Bone marrow (tissue), 2 donors: ENCODE results near the gene MBD5.
"Not testable (repeated sequence)": the region's sequence is repeated elsewhere in the genome, so short reads cannot be mapped to it uniquely, and the experiment has no call there.

Experiments
- DNase-seq, 2 donors: peaks; one replicate each; lab custom pipeline; 2025; lab: John Stamatoyannopoulos, UW

MBD5 gene

DNA sequence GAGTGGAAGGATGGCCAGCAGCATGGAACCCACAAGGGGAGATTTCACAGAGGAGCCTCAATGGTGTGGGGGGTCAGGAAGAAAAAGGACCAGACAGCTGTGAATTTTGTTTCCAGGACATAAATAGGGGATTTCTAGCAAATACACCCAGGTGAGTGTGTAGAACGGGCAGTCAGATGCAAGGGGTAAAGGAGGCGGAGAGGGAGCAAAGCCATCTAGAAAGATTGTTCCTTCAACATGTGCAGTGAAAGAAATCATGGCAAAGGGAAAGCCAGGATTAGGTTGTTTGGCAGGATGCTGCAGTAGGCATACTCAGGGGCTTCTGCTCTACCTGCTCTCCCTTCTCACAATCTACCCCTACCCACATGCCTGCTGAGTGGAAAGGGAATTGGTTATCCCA, 504.2 kb downstream of the MBD5 start:
- DNase-seq = no peak

DNA sequence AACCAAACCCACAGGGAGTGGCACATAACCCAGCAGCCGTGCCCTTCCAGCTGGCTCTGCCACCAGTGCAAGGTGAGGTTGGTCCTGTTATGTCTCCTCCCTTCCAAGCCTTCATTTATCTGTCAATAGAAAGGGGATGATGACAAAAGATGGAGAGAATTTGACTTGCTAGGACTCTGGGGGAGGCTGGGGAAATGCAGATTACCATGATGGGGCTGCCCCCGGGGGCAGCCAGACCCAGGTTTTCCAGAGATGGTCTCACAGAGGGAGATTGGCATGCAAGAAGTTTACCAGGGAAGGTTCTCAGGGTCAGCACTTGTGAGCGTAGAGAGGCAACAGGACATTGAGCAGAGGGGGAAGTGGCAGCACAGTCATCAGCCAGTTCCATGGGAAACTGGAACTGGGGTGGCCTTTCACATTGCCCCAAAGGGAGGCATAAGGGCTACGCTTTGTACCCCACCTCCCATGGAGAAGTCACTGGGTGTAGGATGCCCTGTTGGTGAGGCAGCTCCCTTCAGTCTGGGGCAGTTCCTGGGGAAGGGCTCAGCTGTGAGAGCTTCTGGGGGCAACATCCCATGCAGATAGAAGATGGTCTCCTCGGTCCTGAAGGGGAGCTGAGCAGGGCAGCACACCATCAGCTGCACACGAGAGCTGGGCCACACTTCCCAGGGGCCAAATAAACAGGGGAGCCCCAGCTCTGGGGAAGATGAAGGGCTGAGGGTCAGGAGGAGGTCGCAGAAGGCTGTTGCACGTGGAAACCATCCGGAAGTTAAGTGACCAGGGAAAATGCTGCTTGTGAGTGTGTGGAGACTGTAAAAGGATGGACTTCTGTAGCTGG, 505.8 kb downstream of the MBD5 start:
- no peak for DNase-seq

DNA sequence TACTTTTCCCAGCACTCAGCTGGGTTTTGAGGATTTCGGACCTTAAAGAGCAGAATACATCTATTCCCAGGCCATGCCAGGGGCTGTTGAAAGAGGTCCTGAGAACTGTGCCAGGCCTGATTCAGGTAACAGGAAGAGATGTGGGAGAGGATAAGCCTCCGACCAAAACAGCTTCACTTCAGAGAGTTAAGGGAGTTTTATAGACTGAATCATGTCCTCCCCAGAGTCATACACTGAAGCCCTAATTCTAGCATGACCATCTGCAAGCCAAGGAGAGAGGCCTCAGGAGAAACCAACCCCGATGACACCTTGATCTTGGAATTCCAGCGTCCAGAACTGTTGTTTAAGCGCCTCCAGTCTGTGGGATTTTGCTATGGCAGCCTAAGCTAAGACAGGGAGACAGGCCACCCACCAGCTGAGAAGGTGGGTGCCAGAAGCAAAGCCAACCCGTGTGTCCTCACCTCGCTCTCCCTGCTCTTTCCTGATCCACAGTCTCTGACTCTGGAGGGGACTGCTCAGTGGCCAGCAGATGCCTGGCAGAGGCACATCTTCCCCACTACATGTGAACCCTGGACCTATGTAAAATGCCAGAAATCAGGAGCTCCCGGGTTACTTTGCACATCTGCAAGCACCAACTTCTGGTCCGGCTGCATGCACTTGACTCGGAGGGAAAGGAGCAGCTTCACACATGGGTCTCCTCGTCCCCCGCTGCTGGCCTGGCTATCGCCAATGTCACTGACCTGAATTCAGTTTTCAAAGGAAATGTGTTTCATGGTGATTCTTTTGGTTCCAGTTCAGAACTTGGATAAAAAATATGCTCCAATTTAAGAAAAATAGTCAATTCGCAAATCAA, 506.8 kb downstream of the MBD5 start:
- DNase-seq = no peak

DNA sequence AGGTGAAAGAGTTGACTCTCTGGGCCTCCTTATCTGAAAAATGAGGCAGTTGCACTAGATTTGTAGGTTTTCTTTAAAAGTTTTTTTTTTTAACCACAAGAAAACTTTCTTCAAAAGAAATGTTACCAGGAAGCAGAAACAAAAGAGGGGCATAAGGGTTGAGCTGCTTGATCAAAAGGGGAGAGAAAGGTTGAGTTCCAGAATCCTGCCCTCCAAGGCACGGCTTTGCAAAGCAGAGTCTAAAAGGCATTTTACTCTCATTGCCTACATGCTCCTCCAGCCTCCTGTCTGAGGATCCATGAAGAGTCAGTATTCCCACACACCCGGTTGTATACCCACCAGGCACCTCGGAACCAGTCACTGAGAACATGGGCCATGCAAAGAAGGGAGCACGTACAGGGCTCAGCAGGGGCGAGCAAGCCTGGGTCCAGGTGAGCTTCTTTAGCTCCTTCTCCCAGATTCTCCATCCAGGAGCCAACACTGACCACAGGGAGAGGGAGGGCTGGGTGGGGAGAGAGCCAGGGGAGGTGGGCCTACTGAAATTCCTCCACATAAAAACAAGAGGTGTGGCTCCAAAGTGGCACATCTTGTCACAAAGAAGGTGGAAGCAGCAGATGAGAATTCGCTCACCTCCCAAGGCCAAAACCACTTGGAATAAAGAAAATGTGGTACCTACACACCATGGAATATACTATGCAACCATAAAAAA, 507.6 kb downstream of the MBD5 start:
- DNase-seq = no peak

DNA sequence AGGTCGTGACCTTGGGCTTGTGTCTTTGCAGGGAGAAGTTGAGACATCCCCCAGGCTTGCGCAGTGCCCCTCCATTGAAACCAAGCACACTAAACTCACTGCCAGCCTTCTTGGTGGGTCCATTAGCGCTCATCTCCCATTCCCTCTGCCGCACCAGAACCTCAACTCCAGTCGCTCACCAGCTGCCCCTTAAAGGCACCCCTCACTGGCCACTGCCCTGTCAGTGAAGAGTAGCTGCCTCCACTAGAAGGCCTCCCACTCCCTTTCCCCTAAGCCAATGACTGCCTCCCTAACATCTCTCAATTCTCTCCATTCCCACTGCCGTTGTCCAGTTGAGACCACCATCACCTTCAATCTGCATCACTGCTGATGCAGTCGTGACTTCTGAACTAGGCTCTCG, 508.9 kb downstream of the MBD5 start:
- DNase-seq = no peak

DNA sequence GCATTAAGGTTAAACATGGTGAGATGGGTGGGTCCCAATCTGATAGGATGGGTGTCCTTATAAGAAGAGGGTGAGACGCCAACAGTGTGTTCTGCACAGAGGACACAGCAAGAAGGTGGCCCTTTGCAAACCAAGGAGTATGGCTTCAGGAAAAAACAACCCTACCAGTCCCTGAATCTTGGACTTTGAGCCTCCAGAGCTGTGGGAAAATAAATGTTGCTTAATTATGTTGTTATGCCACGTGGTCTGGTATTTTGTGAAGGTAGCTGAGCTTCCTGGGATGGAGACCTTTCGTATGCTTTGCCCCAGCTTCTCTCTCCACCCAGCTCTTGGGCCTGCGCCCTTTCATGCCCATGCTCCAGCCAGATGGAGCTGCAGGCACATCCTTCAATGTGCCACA, 509.5 kb downstream of the MBD5 start:
- DNase-seq = no peak

DNA sequence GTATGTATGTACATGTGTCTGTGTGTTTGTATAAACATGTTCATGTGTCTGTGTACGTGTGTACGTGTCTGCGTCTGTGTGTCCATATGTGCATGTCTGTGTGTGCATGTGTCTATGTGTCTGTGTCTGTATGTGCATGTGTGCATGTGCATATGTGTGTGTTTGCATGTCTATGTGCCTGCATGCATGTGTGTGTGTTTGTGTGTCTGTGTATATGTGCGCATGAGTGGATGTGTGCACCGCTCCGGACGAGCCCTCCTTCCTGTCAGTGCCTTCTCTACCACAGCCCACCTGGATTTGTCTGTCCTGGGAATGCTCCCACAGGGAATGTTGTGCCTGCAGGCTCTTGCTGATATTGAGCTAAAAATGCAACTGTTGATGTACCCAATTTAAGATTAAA, 510.3 kb downstream of the MBD5 start:
- DNase-seq = no peak

DNA sequence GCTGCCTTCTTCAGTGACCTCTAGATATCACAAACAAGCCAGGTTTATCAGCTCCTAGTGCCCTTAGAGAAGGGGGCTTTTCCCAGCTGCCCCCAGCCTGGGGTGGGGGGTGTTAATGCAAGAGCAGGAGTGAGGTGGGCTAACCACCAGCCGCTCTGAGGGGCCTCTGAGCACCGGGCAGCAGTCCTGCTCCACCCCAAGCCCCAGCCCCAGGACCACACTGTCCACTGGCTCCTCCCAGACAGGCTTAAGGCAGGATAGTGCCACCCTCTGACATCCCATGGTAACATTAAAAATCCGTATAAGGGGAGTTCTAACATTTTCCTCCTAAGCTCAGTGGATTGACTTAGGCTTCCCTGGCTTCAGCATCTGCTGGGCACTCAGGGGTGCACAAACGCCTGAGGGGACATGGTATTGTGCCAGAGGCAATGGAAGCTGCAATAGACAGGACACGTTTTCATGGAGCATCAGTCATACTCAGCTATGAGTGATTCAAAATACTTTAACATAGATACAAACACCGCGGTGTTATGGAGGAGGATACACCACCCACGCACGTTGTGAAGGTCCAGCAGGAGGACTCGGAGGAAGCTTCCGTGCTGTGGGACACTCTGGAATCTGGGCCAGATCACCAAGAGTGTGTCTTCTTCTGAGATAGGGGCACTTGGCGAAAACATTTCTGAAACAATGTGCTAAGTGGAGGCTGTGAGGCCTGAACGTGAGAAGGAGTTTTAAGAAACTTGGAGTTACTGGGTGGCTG, 511.0 kb downstream of the MBD5 start:
- no peak for DNase-seq

DNA sequence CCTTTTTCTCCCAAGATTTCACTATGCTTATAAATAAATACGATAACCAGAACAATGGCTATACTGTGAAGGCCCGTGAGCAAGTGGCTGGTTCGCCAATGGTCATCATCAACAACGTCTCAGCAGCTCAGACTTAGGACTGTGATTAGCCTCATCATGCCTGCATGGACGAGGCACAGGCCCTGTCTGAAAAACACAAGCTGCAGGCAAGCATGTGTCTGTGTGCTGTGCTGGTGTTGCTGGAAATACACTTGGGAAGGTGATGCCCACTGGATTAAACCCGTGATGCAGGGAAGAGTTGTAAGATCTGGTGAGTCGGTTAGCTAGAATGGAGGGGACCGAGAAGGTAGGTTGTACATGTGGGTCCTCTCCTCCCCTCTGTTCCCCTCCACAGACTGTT, 512.1 kb downstream of the MBD5 start:
- DNase-seq = no peak

DNA sequence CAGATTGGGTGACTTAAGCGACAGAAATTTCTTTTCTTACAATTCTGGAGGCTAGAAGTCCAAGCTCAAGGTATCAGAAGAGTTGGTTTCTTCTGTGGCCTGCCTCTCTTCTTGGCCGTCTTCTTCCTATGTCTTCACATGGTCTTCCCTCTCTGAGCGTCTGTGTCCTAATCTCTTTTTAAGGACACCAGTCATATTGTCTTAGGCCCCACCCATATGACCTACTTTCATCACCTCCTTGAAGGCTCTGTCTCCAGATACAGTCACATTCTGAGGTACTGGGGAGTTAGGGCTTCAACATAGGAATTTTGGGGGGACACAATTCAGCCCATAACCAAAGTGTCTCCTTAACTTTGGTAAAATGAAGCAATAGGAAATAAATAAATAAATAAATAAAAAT, 512.8 kb downstream of the MBD5 start:
- DNase-seq = no peak

DNA sequence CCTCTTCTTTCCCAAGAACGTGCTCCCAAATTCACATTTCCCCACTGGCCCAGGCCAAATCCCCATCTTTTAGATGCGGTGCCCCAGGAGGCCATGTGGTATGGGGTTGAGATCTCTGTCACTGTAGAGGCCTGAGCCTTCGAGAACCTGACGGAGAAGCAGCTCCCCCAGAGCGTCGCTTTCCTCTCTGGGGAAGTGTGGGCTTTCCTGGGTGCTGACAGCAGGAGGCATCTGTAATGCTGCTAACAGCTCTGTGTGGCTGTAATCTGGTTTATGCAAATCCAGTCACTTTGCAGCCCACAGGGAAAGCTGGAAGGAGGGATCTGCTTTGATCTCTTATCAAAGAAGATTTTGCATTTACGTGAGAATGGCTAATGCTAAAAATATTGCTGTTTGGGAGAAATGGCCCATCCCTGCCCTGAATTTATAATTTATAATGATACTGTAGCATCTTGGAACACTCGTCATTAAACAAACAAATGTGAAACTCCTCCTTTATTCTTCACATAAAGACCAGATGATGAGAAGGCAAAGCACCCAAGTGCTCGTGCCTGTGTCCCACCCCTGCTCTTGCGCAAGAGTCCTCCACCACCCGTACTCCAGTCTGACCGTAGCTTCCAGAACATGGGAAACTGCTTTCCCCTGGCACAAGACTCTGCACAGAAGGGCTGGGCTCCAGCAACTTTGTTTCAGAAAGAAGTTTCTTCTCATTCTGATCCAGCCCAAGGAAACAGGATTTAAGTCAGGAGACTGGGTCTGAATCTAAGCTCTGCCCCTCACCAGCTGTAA, 513.7 kb downstream of the MBD5 start:
- DNase-seq = no peak

DNA sequence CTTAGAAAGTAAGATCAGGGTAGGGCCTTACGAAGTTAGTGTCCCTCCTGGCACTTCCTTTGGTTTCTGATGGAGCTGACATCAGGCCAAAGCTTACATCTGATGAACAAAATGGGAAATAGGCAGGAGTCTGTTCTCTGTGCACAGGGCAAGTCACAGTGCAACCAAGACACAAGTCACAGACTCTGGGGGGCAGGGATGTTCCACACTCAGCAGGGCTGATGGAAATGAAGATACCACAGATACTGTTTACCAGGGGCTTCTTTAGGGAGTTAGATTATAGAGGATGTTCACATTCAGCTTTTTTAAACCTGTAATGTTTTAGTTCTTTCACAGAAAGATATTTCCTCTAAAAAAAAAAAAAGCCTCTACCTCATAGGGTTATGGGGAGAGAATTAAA, 517.5 kb downstream of the MBD5 start:
- DNase-seq = no peak

DNA sequence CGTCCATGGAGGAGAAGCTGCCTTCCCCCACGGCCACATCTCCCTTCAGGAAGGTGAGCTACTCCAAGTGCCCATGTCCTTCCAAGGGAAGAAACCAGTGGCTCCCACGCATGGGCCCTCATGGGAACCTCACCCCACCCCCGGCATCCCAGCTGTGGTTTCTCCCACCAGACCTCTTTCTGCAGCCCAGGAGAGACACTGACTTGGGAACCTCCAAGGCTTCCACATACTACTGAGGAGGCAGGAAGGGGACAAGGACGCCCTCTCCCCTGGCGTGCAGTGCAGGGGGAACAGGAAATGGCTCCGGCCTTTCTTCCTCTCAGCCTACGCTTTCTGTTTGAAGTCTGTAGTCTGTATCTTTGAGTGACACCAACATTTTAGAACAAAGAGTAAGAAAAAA, 519.1 kb downstream of the MBD5 start:
- peak in 1 of 2 donors; percentile 16 for DNase-seq

DNA sequence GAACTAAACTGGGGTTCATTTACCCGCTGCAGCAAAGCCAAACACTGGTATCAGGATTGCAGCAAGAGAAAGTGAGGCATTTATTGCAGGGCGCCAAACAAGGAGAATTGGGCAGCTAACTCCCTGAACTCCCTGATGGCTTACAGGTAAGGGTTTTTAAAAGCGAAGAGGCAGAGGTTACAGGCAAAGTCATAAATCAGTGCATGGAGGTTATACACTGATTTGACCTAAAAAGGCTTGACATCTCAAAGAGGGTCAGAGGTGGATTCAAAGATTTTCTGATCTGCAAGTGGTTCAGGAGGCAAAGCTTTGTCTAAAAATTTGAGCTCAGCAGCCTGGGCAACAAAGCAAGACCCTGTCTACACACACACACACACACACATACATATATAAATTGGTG, 520.9 kb downstream of the MBD5 start:
- no peak for DNase-seq

DNA sequence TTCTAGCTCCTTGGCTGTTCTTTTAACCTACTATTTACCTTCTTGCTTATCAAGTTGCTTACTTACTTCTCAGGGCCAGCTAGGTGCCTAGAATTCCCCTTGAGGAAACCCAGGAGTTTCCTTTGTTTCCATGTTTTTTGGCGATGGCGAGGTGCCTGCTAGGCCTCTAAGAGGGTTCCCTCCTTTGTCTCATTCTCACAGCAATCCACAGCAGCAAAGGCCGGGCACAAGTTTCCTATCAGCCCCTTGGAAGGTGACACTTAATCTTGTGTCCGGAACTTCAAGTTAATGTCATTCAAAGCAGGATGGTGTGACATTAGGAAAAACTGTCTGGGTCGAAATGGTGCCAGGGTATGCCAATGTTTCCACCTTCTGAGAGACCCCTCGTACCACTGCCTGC, 521.7 kb downstream of the MBD5 start:
- DNase-seq = no peak

DNA sequence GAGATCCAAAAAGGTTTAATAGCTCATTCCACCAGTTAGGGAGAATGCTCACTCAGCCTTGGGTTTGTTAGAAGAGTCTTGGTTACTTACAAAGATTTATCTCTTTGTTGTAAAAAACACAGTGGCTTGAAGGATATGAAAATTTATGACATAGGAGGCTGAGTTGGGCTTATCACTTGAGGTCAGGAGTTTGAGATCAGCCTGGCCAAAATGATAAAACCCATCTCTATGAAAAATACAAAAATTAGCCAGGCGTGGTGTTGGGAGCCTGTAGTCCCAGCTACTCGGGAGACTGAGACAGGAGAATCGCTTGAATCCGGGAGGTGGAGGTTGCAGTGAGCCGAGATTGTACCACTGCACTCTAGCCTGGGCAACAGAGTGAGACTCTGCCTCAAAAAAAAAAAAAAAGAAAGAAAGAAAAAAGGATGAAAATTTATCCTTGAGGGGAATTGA, 522.2 kb downstream of the MBD5 start:
- not testable (repeated sequence) for DNase-seq

DNA sequence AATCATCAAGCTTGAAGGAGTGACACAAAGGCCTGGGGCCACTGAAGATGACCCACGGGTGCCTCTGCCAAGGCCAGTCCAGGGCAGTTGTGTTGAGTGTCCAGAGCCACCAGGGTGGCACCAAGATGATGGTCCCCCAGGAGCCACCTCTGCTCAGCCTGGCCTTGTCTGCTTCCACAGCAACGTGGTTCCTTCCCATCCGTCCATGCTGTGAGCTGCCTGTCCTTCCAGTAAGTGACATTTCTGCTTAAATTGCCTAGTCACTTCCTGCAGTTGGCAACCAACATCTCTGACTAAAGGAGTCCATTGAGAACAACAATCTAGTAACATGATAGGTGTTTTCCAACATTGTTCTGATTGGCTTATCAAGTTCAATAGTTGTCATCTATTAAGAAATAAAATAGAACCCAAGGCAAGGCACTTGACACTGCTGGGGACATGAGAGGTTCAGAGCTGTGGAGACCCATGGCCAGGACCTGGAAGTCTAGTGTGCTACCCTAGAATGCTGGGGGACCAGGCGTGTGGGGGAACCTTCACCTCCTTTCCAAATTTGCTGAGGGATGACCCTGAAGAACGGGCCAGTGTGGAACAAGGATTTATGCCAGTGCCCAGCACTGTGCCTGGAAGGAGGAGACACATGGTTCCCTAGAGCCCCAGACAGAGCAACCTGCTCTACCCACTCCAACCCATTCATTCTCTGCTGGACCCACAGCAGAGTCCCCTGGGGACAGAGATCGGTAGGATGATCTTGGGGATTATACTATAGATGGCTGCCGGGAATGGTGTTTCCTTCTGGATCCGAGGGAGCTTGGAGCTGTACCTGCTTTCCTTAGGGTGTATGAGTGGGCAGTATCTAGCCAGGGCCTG, 524.7 kb downstream of the MBD5 start:
- DNase-seq = peak; percentile 41 to 50

DNA sequence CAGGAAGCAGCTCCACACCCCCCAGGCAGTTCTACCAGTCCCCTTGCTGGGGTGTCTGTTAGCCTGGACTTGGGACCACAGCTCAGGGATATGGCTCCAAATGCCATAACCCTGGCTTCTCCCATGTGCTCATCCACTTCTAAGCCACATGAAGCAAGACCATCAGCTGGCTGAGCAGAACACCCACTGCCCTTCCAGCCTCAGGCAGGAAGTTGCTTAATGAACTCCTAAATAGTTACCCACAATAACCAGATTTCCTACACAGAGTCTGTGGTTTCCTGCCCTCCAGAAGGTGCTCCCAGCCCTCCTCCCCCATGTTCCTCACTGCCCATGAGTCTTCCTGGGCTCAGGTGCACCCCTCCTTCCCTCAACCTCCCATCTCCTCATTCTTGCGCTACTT, 525.4 kb downstream of the MBD5 start:
- DNase-seq = peak; percentile 10 to 45

DNA sequence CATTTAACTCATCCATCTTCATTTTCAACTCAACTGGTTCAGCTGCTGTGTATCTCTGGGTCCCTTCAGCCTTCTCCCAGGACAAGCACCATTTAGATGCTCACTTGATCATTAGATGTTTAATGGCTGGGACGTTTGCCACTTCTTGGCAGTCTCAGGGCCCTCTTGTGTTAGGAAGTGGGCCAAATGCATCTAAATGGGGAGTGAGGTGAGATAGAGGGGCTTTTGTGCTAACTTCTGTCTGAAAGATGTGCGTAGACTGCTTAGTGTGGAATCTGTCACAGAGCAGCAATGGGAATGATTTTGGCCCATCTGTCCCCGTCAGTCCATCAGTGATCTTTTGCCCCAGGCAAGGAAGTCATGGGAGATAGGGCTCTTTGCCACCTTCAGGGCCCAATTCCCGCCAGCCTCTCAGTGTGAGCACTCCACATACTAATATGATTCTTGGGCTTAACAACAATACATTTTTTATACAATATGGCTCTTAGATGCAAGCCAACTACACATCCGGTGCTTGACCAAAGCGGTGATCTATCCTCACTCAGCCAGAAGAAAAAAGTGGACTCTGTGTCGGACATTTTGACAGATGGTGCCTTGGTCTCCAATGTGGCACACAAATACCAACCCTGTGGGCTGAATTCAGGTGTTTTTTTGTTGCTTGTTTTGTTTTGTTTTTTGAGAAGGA, 528.0 kb downstream of the MBD5 start:
- DNase-seq = no peak
